ENCODE results near the gene B3GALNT1.

The B3GALNT1 gene

GRCh38 chr3:161148832-161149475 is 43.8 kb upstream of the B3GALNT1 start:
- no peak for TF ChIP-seq CTCF (IDR thresholded peaks at IDR 0.05; ENCODE audit: poor library complexity, severe bottlenecking)
- no peak overlapping the region for H3K4me3 ChIP-seq (ENCODE audit: severe bottlenecking)
- H3K4me1 ChIP-seq (ENCODE audit: insufficient read depth, poor library complexity, severe bottlenecking): peaks cover 12% of the 10 kb centered on the region
- H3K36me3 ChIP-seq (ENCODE audit: low read depth): no peaks in the 10 kb centered on the region
- no peaks in the 10 kb centered on the region for H3K27me3 ChIP-seq (ENCODE audit: insufficient read depth, poor library complexity, severe bottlenecking)
- DNase-seq (ENCODE audit: low spot score) (no peak), ATAC-seq (ENCODE audit: low read depth) (peak; percentile 92)
- H3K9me3 ChIP-seq (ENCODE audit: severe bottlenecking): no peaks in the 10 kb centered on the region
- H3K27ac ChIP-seq (ENCODE audit: poor library complexity, severe bottlenecking): no peak overlapping the region

GRCh38 chr3:161142486-161142885 is 37.3 kb upstream of the B3GALNT1 start:
- no peaks in the 10 kb centered on the region for H3K9me3 ChIP-seq (ENCODE audit: severe bottlenecking)
- no peak overlapping the region for H3K4me3 ChIP-seq (ENCODE audit: severe bottlenecking)
- H3K36me3 ChIP-seq (ENCODE audit: low read depth): no peaks in the 10 kb centered on the region
- TF ChIP-seq CTCF (IDR thresholded peaks at IDR 0.05; ENCODE audit: poor library complexity, severe bottlenecking): no peak
- DNase-seq (ENCODE audit: low spot score) (no peak), ATAC-seq (ENCODE audit: low read depth) (no peak)
- H3K4me1 ChIP-seq (ENCODE audit: insufficient read depth, poor library complexity, severe bottlenecking): no peaks in the 10 kb centered on the region
- no peaks in the 10 kb centered on the region for H3K27me3 ChIP-seq (ENCODE audit: insufficient read depth, poor library complexity, severe bottlenecking)
- H3K27ac ChIP-seq (ENCODE audit: poor library complexity, severe bottlenecking): no peak overlapping the region

GRCh38 chr3:161139686-161140085 is 34.5 kb upstream of the B3GALNT1 start:
- H3K4me3 ChIP-seq (ENCODE audit: severe bottlenecking): no peak overlapping the region
- no peak for TF ChIP-seq CTCF (IDR thresholded peaks at IDR 0.05; ENCODE audit: poor library complexity, severe bottlenecking)
- H3K9me3 ChIP-seq (ENCODE audit: severe bottlenecking): no peaks in the 10 kb centered on the region
- ATAC-seq (ENCODE audit: low read depth) (no peak), DNase-seq (ENCODE audit: low spot score) (no peak)
- no peaks in the 10 kb centered on the region for H3K4me1 ChIP-seq (ENCODE audit: insufficient read depth, poor library complexity, severe bottlenecking)
- no peaks in the 10 kb centered on the region for H3K36me3 ChIP-seq (ENCODE audit: low read depth)
- no peak overlapping the region for H3K27ac ChIP-seq (ENCODE audit: poor library complexity, severe bottlenecking)
- H3K27me3 ChIP-seq (ENCODE audit: insufficient read depth, poor library complexity, severe bottlenecking): no peaks in the 10 kb centered on the region

- Histone ChIP-seq H3K27me3 (ENCODE audit: insufficient read depth, poor library complexity, severe bottlenecking) (no peaks in the 10 kb centered on the region), H3K27ac (ENCODE audit: poor library complexity, severe bottlenecking) (no peak overlapping the region), H3K4me1 (ENCODE audit: insufficient read depth, poor library complexity, severe bottlenecking) (no peaks in the 10 kb centered on the region), H3K4me3 (ENCODE audit: severe bottlenecking) (no peak overlapping the region), H3K36me3 (ENCODE audit: low read depth) (no peaks in the 10 kb centered on the region), H3K9me3 (ENCODE audit: severe bottlenecking) (no peaks in the 10 kb centered on the region)
- TF ChIP-seq CTCF (IDR thresholded peaks at IDR 0.05; ENCODE audit: poor library complexity, severe bottlenecking): no peak
- ATAC-seq (ENCODE audit: low read depth): no peak
- no peak for DNase-seq (ENCODE audit: low spot score)
These were observed 32.1 kb upstream of the B3GALNT1 start for GRCh38 chr3:161137260-161137659.

GRCh38 chr3:161132391-161132790 is 27.2 kb upstream of the B3GALNT1 start:
- no peak for TF ChIP-seq CTCF (IDR thresholded peaks at IDR 0.05; ENCODE audit: poor library complexity, severe bottlenecking)
- Histone ChIP-seq H3K27ac (ENCODE audit: poor library complexity, severe bottlenecking) (no peak overlapping the region), H3K9me3 (ENCODE audit: severe bottlenecking) (no peaks in the 10 kb centered on the region), H3K27me3 (ENCODE audit: insufficient read depth, poor library complexity, severe bottlenecking) (no peaks in the 10 kb centered on the region), H3K4me1 (ENCODE audit: insufficient read depth, poor library complexity, severe bottlenecking) (no peaks in the 10 kb centered on the region), H3K36me3 (ENCODE audit: low read depth) (no peaks in the 10 kb centered on the region), H3K4me3 (ENCODE audit: severe bottlenecking) (no peak overlapping the region)
- no peak for DNase-seq (ENCODE audit: low spot score)
- ATAC-seq (ENCODE audit: low read depth): no peak

Data from RWPE2 (cell line).